Measurements from ENCODE around the gene APOBEC3G. TPM values are rescaled to one million over a fixed set of nuclear protein-coding genes. Genes with fewer than 3 reads are reported as not detected.

Gene APOBEC3G
- total RNA-seq, 2 experiments from 2014 or later: 145 to 146 TPM

- Mint-ChIP-seq H3K27me3 (no peaks in the 10 kb centered on the region), H3K4me3 (no peak overlapping the region), H3K9me3 (no peaks in the 10 kb centered on the region), H3K4me1 (peaks cover 54% of the 10 kb centered on the region), H3K27ac (no peak overlapping the region), H3K36me3 (ENCODE audit: low read depth) (peaks cover 41% of the 10 kb centered on the region)
- POLR2A ChIA-PET: interaction anchor here (4.7 kb wide), 1 partner anchor 12 kb away, joined by 48 read pairs; no protein-coding TSS in a partner anchor
- CTCF ChIA-PET: no interaction called here
- no peak for DNase-seq
These were observed 24.2 kb downstream of the APOBEC3G start for GRCh38 chr22:39101226-39101625.

GRCh38 chr22:39103431-39103830 is 26.4 kb downstream of the APOBEC3G start:
- ChIA-PET CTCF (no interaction called here), POLR2A (no interaction called here)
- peaks cover 33% of the 10 kb centered on the region for H3K4me1 Mint-ChIP-seq
- no peak overlapping the region for H3K27ac Mint-ChIP-seq
- H3K27me3 Mint-ChIP-seq: no peaks in the 10 kb centered on the region
- no peaks in the 10 kb centered on the region for H3K9me3 Mint-ChIP-seq
- no peak for DNase-seq
- H3K4me3 Mint-ChIP-seq: no peak overlapping the region
- peaks cover 32% of the 10 kb centered on the region for H3K36me3 Mint-ChIP-seq (ENCODE audit: low read depth)

- H3K27ac Mint-ChIP-seq: no peak overlapping the region
- no peak overlapping the region for H3K4me3 Mint-ChIP-seq
- no peak for DNase-seq
- no peaks in the 10 kb centered on the region for H3K9me3 Mint-ChIP-seq
- peaks cover 13% of the 10 kb centered on the region for H3K36me3 Mint-ChIP-seq (ENCODE audit: low read depth)
- H3K27me3 Mint-ChIP-seq: no peaks in the 10 kb centered on the region
- CTCF ChIA-PET: interaction anchor here (0.7 kb wide), 1 partner anchor 8 kb away, joined by 3 read pairs; no protein-coding TSS in a partner anchor
- peaks cover 11% of the 10 kb centered on the region for H3K4me1 Mint-ChIP-seq
- POLR2A ChIA-PET: interaction anchor here (1.2 kb wide), 1 partner anchor 9 kb away, joined by 4 read pairs; the partner anchor contains the start of gene APOBEC3H
These were observed 29.3 kb downstream of the APOBEC3G start for GRCh38 chr22:39106326-39106725.

DNA sequence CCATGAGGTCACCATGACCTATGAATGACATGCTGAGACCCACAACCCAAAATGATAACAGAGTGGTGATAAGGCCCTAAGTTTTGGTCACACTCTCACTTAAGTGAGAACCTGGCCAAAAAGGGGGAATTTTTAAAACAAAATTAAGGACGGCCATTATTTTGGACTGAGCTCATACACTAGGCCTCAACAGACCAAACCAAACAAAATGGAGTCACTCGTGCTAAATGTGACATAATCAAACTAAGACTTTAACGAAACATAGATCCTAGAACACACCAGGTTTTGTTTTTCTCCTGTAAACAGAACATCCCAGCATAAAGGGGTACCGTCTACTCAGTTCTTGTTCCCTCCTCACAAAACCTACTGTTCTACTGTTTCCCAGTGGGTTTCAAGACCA is 31.4 kb downstream of the APOBEC3G start:
- Mint-ChIP-seq H3K27me3 (no peaks in the 10 kb centered on the region), H3K4me3 (no peak overlapping the region), H3K27ac (no peak overlapping the region), H3K4me1 (peaks cover 5% of the 10 kb centered on the region), H3K36me3 (ENCODE audit: low read depth) (peaks cover 2% of the 10 kb centered on the region), H3K9me3 (no peaks in the 10 kb centered on the region)
- POLR2A ChIA-PET: interaction anchor here (0.6 kb wide), 1 partner anchor 124 kb away, joined by 5 read pairs; no protein-coding TSS in a partner anchor
- CTCF ChIA-PET: interaction anchor here (0.6 kb wide), 1 partner anchor 9 kb away, joined by 5 read pairs; no protein-coding TSS in a partner anchor
- no peak for DNase-seq

GRCh38 chr22:39109361-39109760 is 32.3 kb downstream of the APOBEC3G start:
- H3K4me3 Mint-ChIP-seq: no peak overlapping the region
- no peak overlapping the region for H3K27ac Mint-ChIP-seq
- peaks cover 10% of the 10 kb centered on the region for H3K4me1 Mint-ChIP-seq
- H3K9me3 Mint-ChIP-seq: no peaks in the 10 kb centered on the region
- no peaks in the 10 kb centered on the region for H3K27me3 Mint-ChIP-seq
- no peaks in the 10 kb centered on the region for H3K36me3 Mint-ChIP-seq (ENCODE audit: low read depth)
- CTCF ChIA-PET: interaction anchor here (1.4 kb wide), 1 partner anchor 11 kb away, joined by 4 read pairs; no protein-coding TSS in a partner anchor
- DNase-seq: no peak
- POLR2A ChIA-PET: interaction anchor here (0.6 kb wide), 1 partner anchor 123 kb away, joined by 5 read pairs; no protein-coding TSS in a partner anchor

DNA sequence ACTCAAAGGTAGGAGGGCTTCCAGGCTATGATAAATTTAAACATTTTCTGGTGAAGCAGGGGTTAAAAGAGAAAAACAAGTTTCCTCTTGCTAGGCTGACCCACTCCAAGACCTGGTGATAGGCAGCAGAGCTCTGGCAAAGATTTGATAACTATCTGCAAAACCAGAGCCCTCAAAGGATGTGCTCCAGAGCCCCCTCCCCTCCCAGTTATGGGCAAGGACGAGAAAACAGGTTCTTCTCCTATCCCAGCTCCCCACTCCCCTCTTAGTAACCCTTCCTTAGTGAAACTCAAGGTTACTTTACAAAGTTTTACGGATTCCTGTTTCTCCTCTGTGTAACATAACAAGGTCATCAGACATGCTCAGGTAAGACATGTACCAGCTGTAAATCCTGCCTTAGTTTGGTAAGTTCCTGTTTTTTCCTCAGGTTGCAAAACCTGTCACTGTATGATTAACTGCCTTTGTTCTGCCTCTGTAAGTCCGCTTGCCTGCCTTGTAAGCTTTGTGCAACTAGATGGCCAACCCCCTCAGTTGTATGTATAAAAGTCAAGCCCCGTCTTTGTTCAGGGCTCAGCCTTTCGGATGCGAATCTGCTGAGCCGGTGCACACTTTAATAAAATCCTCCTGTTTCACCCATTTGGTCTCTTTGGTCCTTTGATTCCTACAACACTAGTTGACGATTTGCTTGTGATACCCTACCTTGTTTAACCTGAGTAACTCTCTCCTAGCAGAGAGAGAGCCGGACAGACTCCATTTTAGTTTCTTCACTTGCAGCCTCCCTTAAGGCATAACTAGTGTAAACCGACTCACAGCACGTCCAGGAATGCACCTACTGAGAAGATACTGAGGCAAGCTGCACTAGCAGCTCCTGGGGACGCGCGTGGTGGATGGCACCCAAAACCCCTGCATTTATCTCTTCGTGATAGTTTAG is 33.8 kb downstream of the APOBEC3G start:
- H3K36me3 Mint-ChIP-seq (ENCODE audit: low read depth): no peaks in the 10 kb centered on the region
- ChIA-PET CTCF (no interaction called here), POLR2A (interaction anchor here (1.3 kb wide), 1 partner anchor 16 kb away, joined by 4 read pairs; no protein-coding TSS in a partner anchor)
- no peaks in the 10 kb centered on the region for H3K27me3 Mint-ChIP-seq
- H3K9me3 Mint-ChIP-seq: no peaks in the 10 kb centered on the region
- no peak overlapping the region for H3K27ac Mint-ChIP-seq
- H3K4me3 Mint-ChIP-seq: no peak overlapping the region
- no peak for DNase-seq
- H3K4me1 Mint-ChIP-seq: peaks cover 20% of the 10 kb centered on the region

DNA sequence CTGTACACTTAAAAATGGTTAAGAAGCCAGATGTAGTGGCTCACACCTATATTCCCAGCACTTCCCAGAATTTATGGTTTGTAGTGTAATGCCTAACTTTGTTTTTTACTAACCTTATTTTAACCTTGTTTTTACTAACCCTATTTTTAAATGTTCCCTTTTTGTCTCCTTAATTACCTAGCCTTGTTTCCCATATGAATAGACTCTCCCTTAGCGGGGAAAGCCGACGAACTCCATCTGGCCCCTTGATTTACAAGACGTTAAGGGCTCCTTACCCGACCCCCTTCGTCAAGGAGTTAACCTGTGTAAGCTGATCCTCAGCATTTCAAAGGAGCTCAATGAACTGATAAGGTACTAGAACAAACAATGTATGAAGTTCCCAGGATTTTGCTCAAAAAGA is 37.0 kb downstream of the APOBEC3G start:
- Mint-ChIP-seq H3K4me1 (peaks cover 49% of the 10 kb centered on the region), H3K4me3 (no peak overlapping the region), H3K27ac (no peak overlapping the region), H3K9me3 (no peaks in the 10 kb centered on the region), H3K36me3 (ENCODE audit: low read depth) (no peaks in the 10 kb centered on the region), H3K27me3 (no peaks in the 10 kb centered on the region)
- CTCF ChIA-PET: interaction anchor here (0.6 to 2.1 kb wide), 3 partner anchors 8 to 111 kb away, joined by 3 to 4 read pairs (median 3); no protein-coding TSS in a partner anchor
- no peak for DNase-seq
- POLR2A ChIA-PET: interaction anchor here (2.0 kb wide), 1 partner anchor 19 kb away, joined by 6 read pairs; no protein-coding TSS in a partner anchor

GRCh38 chr22:39115570-39115969 is 38.5 kb downstream of the APOBEC3G start:
- ChIA-PET CTCF (interaction anchor here (0.7 to 2.1 kb wide), 2 partner anchors 112 to 245 kb away, joined by 3 to 4 read pairs; no protein-coding TSS in a partner anchor), POLR2A (interaction anchor here (0.9 to 2.0 kb wide), 4 partner anchors 10 to 26 kb away, joined by 3 to 6 read pairs (median 3); no protein-coding TSS in a partner anchor)
- Mint-ChIP-seq H3K4me1 (peaks cover 51% of the 10 kb centered on the region), H3K27ac (peak overlapping the region; percentile 68), H3K27me3 (no peaks in the 10 kb centered on the region), H3K4me3 (no peak overlapping the region), H3K36me3 (ENCODE audit: low read depth) (no peaks in the 10 kb centered on the region), H3K9me3 (no peaks in the 10 kb centered on the region)
- DNase-seq: no peak

DNA sequence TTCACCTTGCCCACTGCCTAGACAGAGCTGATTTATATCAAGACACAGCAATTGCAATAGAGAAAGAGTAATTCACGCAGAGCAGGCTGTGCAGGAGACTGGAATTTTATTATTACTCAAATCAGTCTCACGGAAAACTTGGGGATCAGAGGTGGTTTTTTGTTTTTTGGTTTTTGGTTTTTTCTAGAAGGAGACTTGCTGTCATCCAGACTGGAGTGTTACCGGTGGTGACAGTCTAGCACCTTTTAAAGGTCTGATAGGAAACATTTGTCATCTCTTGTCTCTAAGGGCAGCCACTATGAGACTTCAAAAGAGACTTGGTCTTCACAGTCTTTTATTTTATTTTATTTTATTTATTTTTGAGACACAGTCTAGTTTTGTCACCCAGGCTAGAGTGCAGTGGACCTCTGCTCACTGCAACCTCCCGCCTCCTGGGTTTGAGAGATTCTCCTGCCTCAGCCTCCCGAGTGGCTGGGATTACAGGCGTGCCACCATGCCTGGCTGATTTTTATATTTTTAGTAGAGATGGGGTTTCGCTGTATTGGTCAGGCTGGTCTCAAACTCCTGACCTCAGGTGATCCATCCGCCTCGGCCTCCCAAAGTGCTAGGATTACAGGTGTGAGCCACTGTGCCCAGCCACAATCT is 39.0 kb downstream of the APOBEC3G start:
- POLR2A ChIA-PET: interaction anchor here (0.9 to 2.0 kb wide), 4 partner anchors 9 to 26 kb away, joined by 3 to 6 read pairs (median 3); no protein-coding TSS in a partner anchor
- H3K27me3 Mint-ChIP-seq: no peaks in the 10 kb centered on the region
- H3K27ac Mint-ChIP-seq: peak overlapping the region; percentile 82
- no peak for DNase-seq
- H3K4me3 Mint-ChIP-seq: no peak overlapping the region
- no peaks in the 10 kb centered on the region for H3K9me3 Mint-ChIP-seq
- CTCF ChIA-PET: interaction anchor here (0.7 to 2.1 kb wide), 2 partner anchors 113 to 246 kb away, joined by 3 to 4 read pairs; no protein-coding TSS in a partner anchor
- H3K36me3 Mint-ChIP-seq (ENCODE audit: low read depth): no peaks in the 10 kb centered on the region
- H3K4me1 Mint-ChIP-seq: peaks cover 50% of the 10 kb centered on the region

- H3K27ac Mint-ChIP-seq: peak overlapping the region; percentile 82
- POLR2A ChIA-PET: interaction anchor here (0.5 to 2.0 kb wide), 12 partner anchors 13 to 201 kb away, joined by 3 to 7 read pairs (median 4); no protein-coding TSS in a partner anchor
- H3K36me3 Mint-ChIP-seq (ENCODE audit: low read depth): no peaks in the 10 kb centered on the region
- no peaks in the 10 kb centered on the region for H3K9me3 Mint-ChIP-seq
- CTCF ChIA-PET: interaction anchor here (0.7 to 4.0 kb wide), 10 partner anchors 9 to 248 kb away, joined by 3 to 19 read pairs (median 6); partner anchors contain the start of genes APOBEC3D, APOBEC3H and CBX6
- peak overlapping the region; percentile 49 for H3K4me3 Mint-ChIP-seq
- no peaks in the 10 kb centered on the region for H3K27me3 Mint-ChIP-seq
- peaks cover 60% of the 10 kb centered on the region for H3K4me1 Mint-ChIP-seq
- DNase-seq: peak; percentile 83
These were observed 40.6 kb downstream of the APOBEC3G start for GRCh38 chr22:39117585-39118191.

DNA sequence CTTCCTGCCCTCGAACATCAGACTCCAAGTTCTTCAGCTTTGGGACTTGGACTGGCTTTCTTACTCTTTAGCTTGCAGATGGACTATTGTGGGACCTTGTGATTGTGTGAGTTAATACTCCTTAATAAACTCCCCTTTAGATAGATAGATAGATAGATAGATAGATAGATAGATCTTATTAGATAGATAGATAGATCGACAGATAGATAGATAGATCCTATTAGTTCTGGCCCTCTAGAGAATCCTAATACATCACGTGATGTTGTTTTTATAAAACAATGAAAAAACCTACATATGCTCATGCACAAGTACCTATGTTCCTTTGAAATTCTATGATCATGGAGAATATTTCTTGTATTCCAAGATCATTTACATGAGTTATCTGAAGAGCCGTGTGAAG is 43.9 kb downstream of the APOBEC3G start:
- Mint-ChIP-seq H3K27ac (no peak overlapping the region), H3K4me3 (no peak overlapping the region), H3K4me1 (peaks cover 43% of the 10 kb centered on the region), H3K27me3 (no peaks in the 10 kb centered on the region), H3K9me3 (no peaks in the 10 kb centered on the region), H3K36me3 (ENCODE audit: low read depth) (no peaks in the 10 kb centered on the region)
- ChIA-PET POLR2A (no interaction called here), CTCF (interaction anchor here (1.3 to 4.0 kb wide), 3 partner anchors 112 to 251 kb away, joined by 3 to 19 read pairs (median 6); no protein-coding TSS in a partner anchor)
- DNase-seq: no peak

GRCh38 chr22:39122772-39123470 is 45.8 kb downstream of the APOBEC3G start:
- Mint-ChIP-seq H3K36me3 (ENCODE audit: low read depth) (no peaks in the 10 kb centered on the region), H3K4me3 (no peak overlapping the region), H3K27me3 (no peaks in the 10 kb centered on the region), H3K9me3 (no peaks in the 10 kb centered on the region), H3K27ac (no peak overlapping the region), H3K4me1 (peaks cover 25% of the 10 kb centered on the region)
- CTCF ChIA-PET: no interaction called here
- POLR2A ChIA-PET: interaction anchor here (1.3 kb wide), 1 partner anchor 33 kb away, joined by 4 read pairs; no protein-coding TSS in a partner anchor
- DNase-seq: no peak
